RPMI8226 (cell line): ENCODE data around the gene OTOA.
"Not testable (repeated sequence)": the region's sequence is repeated elsewhere in the genome, so short reads cannot be mapped to it uniquely, and the experiment has no call there.

Source experiments
- DNase-seq: peaks from one replicate; pipeline ENCODE4 v3.0.0-alpha.2; 2015

OTOA gene

DNA sequence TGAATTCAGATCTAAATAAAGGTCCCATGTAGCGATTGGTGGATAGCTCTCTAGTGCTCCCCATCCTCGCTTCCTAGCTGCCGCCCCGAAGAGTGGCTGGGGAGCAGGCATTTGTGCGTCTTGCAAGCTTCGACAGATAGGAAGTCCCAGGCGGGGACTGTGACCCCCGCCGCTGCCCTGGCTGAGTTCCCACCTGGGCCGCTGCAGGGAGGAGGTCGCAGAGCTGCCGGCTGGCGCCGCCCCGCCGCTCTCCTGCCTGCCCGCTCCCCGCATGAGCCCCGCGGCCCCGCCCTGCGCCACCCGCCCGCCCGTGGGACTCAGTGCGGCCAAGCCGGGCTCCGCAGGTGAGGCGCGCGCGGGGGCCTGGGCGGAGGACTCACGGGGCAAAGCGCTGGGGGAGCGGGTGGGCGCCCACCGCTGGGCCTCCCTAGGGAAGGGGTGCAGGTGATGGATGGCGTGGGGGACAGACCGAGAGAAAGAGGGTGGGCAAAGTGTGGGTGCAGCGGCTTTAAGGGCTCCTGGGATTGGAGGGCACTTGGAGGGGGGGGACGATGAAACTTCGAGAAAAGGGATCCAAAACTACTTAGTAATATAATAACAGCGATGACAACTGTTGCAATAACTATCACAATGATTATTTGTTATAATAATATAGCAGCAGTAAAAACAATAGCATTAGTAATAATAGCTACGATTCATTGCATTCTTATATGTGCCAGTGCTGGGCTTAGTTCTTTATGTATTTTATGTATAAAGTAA, at the start of gene OTOA:
Gene OTOA (plus strand): TSS at position 80 of the 759 bp plus-strand sequence. CDS start 14,547 bp downstream, outside the sequence.
- peak; percentile 23 for DNase-seq

DNA sequence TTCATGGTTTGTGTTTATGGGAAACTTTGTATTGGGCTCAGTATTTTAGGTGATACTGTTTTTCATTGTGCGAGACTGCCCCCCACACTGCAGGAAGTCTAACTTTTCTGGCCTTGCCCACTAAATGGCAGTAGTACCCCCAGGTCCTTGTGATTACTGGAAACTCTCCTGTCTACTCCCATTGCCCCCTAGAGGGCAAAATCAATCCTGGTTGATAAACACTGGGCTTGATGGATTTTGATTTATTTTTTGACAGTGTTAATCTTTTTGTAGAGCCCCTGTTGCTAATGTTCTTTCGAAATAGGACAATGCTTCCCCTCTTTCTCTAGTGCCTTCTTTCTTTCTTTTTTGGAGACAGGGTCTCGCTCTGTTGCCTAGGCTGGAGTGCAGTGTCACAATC, 48.9 kb upstream of the OTOA start:
- DNase-seq, result no peak

DNA sequence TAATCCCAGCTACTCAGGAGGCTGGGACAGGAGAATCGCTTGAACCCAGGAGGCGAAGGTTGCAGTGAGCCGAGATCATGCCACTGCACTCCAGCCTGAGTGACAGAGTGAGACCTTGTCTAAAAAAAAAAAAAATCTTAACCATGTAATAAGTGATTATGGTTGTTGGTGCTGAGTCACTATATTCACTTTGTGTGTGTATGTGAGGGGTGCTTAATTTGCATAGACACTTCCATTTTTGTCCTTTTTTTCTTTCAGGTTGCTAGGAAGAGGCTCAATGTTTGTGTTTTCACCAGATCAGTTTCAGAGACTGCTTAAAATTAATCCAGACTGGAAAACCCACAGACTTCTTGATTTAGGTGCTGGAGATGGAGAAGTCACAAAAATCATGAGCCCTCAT, 46.2 kb upstream of the OTOA start:
- DNase-seq, result no peak

DNA sequence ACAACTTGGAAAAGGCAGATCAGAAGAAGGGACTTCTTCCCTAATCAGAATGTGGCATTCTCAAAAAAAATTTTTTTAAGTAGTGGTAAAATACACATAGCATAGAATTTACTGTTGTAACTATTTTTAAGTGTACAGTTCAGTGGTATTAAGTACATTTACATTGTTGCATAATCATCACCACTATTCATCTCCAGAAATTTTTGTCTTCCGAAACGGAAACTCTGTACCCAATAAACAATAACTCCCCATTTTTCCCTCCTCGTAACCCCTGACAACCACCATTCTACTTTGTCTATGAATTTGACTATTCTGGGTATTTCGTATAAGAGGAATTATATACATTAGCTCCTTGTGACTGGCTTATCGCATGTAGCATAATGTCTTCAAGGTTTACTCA, 45.5 kb upstream of the OTOA start:
- no peak for DNase-seq

DNA sequence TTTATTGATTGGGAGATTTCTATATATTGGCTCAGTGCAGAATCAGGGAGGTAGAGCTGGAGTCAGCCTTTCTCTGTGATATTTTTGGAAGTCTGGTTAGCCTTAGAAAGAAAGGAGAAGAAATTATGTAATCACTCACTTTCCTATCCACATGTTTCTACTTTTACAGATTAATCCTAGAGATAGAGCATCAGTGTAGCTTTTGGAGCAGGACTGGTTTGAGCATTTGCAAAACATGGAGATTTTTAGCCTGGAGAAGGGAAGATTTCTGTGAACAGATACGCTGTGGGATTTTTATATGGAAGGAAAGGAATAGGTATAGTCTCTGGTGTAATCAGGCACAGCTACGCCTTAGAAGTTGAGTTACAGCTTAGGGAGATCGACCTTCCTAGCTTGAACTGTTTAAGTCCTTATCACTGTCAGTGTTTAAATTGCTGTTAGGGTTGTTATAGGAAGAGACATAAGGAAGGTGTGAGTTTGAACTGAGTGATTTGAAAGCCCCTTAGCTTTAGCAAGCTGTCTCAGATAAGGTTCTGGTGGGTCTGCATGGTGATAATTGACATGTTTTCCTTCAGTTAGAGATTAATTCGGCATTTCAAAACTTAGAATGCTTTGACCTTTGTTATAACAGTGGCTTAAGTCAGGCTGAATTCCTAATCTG, 43.9 kb upstream of the OTOA start:
- DNase-seq, result no peak

DNA sequence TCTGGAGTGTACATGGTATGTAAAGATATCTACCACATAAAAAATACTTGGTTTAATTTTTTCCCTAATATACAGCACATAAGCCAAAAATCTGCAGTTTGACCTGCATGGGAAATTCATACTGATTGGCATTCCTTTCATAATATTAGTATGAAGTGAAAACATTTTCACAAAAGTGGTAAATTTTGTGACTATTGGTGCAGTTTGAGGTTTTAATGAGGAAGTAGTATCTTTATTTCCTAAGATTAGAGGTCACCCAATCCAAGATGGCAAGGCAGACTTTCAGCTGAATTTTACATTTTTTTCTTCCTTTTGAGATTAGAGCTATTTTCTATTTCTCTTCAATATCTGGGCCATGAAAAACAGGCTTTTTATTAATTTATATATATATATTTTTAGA, 43.2 kb upstream of the OTOA start:
- no peak for DNase-seq

DNA sequence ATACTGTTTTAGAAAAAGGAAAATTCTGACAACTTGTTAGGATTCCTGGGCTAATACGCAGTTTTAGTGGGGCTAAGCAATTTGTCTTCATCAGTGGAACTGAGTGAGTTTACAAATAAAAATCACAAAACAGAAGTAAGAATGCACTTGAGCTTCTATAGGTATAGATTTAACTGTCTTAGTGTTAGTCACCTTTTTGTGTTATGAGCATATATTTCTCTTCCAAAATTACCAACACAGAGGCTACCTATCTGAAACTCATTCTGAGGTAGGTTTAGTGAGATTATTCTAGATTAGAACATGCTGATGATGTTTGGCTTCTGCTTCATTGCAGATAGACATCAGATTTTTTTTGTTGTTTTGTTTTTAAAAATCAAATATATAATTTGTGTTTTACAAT, 41.2 kb upstream of the OTOA start:
- DNase-seq, result no peak

DNA sequence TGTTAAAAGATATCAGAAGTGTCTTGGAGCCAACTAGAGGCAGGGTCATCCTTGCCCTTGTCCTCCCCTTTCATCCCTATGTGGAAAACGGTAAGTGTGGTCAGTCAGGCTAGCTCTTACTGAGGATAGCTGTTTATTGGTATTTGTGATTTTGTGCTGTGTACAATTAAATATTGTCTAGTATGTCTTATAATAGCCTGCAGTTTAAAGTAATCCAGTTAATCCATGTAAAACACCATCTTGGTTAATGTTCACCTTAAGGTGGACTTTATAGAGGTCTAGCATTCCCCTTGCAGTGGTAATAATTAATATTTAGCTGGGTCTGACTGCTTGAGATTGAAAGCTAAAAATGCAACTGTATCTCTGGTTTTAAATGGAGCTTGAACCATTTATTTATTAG, 38.7 kb upstream of the OTOA start:
- DNase-seq, result no peak

DNA sequence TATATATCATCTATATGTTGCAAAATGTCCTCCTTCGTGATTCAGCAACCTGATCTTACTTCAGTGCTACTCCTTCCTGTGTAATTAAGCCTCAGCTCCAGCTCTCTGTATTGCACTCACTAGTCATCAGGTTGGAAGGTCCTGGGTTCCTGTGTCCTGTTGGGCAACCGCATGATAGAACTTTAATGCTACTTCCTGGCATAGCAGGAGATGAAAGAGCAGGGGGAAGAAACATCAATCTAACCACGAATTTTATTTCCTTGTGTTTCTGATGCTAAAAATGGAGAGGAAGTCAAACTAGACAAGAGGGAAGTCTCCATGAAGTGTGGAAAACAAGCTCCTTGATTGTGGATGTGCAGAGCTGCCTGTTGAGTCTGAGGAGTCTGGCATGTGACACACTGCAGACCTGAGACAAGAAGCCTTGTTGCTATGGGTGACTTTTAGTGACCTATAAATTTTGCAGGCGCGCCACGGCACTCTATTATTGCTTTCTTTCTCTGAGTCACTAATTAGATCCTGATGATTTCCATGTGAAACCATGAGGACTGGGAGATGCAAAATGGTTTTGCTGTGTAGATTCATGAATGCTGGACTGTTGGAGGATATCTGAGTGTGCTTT, 37.0 kb upstream of the OTOA start:
- no peak for DNase-seq

DNA sequence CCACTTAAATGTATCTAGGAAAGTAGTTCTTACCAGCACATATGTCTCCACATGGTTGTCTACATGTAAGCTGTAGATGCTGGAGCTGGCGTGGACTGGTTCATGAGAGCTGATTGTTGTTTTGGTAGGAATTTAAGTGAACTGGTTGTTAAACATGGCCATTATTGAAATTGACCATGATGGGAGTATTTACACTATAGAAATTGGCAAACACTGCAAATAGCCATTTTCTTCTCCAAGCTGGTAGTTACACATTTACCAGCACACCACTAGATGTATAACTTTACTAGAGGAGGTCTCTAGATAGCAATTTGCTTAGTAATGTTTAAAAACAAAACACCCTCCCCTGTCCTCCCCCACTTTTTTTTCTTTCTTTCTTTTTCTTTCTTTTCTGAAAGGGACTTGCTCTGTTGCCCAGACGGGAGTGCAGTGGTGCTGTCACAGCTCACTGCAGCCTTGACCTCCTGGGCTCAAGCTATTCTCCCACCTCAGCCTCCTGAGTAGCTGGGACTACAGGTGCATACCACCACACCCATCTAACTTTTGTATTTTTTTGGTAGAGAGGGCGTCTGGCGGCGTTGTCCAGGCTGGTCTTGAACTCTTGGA, 35.5 kb upstream of the OTOA start:
- DNase-seq, result no peak

DNA sequence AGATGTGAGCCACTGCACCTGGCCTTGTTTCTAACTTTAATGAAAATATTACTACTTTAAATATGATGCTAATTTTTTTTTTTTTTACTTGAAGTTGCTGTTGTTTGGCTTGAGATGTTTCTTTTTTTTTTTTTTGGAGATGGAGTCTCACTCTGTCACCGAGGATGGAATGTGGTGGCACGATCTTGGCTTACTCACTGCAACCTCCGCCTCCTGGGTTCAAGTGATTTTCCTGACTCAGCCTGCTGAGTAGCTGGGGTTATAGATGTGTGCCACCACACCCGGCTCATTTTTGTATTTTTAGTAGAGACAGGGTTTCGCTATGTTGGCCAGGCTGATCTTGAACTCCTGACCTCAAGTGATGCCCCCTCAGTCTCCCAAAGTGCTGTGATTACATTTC, 35.0 kb upstream of the OTOA start:
- DNase-seq, result no peak

DNA sequence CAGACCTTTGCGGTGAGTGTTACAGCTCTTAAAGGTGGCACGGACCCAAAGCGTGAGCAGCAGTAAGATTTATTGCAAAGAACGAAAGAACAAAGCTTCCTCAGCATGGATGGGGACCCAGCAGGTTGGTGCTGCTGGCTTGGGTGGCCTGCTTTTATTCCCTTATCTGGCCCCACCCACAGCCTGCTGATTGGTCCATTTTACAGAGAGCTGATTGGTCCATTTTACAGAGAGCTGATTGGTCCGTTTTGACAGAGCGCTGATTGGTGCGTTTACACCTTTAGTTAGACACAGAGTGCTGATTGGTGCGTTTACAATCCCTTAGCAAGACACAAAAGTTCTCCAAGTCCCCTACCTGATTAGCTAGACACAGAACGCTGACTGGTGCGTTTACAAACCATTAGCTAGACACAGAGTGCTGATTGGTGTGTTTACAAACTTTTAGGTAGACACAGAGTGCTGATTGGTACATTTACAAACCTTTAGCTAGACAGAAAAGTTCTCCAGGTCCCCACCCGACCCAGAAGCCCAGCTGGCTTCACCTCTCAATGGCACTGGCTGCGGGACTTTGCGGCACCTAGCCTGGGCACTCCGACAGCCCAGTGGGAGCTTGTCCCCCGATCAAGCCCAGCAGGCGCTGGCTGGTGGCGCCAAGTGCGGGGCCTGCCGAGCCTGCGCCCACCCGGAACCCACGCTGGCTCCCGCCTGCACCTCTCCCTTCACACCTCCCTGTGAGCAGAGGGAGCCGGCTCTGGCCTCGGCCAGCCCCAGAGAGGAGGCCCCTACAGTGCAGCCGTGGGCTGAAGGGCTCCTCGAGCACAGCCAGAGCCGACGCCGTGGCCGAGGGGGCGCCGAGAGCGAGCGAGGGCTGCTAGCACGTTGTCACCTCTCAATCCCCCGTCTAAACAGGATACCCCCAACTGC, 33.9 kb upstream of the OTOA start:
- DNase-seq, result not testable (repeated sequence)

DNA sequence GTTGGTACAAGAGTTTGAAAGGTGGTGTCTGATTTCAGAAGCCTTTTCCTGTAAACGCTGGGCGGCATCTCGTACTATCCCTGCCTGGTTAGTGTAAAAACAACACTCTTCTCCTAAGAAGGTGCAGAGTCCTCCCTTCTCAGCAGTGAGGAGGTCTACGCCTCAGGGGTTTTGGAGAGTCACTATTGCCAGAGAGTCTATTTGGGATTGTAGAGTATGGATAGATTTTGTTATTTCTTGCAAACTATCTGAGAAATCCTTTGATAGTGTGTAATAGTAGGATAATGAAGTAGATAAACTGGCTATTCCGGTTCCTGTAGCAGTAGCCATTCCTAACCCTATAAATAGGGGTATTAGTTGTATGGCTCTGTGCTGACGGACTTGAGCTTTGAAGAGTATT, 32.9 kb upstream of the OTOA start:
- not testable (repeated sequence) for DNase-seq

DNA sequence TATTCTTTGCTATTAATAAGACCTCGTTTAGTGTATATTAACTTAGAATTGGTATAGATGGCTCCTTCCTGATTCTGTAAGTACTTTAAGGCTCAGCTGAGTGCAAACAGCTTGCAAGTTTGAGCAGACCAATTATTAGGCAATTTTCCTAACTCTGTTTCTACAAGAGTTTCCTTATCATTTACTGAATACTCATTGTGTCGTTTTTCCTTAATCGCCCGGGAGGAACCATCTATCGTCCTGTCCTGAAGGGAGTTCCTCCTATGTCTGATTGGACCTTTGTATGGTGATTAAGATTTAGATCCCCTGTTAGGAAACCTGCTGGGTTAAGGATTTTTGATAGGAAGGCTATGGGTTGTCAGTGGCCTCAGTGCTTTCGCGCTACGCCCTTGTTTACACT, 32.4 kb upstream of the OTOA start:
- DNase-seq, result not testable (repeated sequence)

DNA sequence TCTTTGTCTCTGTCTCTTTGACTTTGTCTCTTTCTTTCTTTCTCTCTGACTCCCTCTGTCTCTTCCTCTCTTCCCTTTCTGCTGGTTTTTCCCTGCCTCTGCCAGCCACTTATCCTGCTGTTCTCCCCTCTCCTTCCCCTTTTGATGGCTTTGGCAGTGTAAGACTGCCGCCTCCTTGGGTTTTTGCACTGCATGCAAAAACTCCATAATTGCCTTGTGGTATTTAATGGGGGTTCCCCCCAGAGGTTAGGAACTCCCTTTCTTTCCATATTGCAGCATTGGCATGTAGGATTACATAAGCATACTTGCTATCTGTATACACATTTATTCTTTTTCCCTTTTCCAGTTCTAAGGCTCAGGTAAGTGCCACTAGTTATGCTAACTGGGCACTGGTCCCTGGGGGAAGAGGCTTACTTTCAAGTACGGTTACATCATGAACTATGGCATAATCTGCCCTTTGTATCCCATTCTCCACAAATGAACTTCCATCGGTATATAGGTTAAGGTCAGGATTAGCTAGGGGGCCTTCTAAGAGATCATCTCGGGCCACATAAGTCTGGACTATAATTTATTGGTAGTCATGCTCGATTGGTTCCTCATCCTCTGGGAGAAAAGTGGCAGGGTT, 31.7 kb upstream of the OTOA start:
- DNase-seq, result not testable (repeated sequence)

DNA sequence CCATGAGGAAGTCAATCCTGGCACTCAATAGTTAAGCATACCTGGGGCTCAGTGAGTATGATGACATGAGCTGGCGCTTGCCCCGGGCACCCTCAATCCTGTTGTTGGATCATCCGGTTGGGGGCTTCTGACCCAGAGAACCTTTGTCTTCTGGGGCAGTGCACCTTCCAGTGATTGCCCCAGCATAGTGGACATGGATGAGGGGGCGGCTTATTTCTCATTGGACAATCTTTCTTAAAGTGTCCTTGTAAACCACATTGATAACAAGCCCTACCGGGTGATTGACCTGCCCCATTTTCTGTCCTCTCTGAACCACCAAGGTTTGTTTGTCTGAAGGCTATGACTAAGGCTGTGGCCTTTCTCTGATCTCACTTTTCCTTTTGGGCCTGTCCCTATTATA, 29.6 kb upstream of the OTOA start:
- DNase-seq, result no peak

DNA sequence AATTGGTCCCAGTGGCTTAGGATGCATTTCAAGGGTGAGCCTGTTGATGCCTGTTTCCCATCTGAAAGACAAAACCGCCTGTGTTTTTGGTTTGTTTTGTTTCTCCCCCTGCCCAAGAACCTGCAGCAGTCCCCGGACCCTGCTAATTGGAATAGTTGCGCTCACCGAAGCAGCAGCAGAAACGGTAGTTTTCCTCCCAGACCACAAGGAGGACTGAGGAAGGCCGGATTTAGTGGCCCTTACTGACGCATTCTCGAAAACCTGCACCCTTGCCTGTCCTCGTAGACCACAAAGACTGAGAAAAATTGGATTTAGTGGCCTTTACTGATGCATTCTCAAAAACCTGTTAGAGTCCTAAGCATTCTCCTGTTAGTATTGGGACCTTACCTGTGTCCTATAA, 28.1 kb upstream of the OTOA start:
- not testable (repeated sequence) for DNase-seq

DNA sequence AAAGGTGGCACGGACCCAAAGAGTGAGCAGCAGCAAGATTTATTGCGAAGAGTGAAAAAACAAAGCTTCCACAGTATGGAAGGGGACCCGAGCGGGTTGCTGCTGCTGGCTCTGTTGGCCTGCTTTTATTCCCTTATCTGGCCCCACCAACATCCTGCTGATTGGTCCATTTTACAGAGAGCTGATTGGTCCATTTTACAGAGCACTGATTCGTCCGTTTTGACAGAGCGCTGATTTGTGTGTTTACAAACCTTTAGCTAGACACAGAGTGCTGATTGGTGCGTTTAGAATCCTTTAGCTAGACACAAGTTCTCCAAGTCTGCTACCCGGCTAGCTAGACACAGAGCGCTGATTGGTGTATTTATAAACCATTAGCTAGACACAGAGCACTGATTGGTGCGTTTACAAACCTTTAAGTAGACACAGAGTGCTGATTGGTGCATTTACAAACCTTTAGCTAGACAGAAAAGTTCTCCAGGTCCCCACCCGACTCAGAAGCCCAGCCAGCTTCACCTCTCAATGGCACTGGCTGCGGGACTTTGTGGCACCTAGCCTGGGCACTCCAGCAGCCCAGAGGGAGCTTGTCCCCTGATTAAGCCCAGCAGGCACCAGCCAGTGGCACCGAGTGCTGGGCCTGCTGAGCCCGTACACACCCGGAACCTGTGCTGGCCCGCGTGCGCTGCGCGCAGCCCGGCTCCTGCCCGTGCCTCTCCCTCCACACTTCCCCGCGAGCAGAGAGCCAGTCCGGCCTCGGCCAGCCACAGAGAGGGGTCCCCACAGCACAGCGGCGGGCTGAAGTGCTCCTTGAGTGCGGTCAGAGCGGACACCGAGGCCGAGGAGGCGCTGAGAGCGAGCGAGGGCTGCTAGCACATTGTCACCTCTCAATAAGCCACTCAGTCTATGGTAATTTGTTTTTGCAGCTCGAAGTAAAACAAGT, 26.5 kb upstream of the OTOA start:
- no peak for DNase-seq

DNA sequence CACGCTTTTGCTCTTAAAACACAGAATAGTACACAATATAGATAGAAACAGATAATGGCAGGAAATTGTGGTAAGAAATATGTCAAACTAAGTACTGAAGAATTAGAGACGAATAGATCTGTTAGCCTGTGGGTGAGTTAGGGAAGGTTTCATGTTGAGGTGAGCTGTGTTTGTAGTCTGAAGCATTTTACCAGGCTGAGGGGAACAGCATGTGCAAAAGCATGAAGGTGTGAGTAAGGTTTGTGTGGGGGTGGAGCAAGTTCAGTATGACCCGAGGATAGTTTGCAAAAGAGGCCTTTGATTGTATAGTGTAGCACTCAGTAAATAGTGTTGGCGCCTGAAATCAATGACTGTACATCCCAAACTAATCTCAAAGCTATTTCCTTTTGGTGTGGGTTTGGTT, 25.2 kb upstream of the OTOA start:
- DNase-seq, result no peak

DNA sequence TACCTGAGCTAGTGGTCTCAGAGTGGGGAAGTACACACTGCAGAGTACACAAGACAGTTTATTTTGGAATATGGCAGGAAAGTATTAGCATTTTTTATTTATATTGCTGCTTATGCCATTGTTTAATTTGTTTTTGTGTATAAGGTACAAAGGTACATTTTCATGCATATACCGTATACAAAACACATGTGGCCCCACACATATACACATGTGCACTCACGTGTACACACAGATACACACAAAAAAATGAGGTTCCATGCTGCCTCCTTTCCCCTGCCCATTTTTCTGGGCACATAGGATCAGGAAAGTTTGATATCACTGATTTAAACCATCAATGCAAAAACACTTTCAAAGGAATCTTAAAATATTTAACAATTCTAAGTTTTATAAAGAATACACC, 24.3 kb upstream of the OTOA start:
- DNase-seq, result no peak

DNA sequence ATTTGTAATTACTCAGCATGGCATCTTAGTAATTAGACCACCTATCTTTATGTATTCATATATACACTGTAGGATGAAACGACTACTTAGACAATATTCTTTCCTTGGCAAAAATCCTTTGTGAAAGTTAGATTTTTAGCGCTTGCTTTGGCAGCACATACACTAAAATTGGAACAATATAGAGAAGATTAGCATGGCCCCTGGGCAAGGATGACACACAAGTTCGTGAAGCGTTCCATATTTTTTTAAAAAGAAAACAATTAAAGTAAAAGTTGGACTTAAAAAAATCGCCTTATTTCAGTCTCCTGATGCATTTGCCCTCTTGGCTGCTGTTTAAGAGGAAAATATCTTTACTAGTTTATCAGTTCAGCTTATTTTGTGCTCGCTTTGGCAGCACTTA, 21.9 kb upstream of the OTOA start:
- no peak for DNase-seq
